Activated T-helper 2 cell treated with anti-CD3 and anti-CD28 coated beads, Interferon-gamma antibody, Interleukin-2, Interleukin-4, amounts not matched to agents 10 μg/mL and 5 μg/mL and 100 μg/mL, durations not matched to agents 14 hours and 24 hours and 36 hours (primary cell): Measurements from ENCODE around the gene TSC22D2. TPM values are rescaled to one million over a fixed set of nuclear protein-coding genes. Genes with fewer than 3 reads are reported as not detected.

Source experiments
- DNase-seq: peaks from one replicate; pipeline ENCODE4 v3.0.0; 2021; ENCODE audit warnings: low spot score
- H3K27ac Mint-ChIP-seq: one replicate; pipeline ENCODE4 v1.8.0; 2021; ENCODE audit warnings: mixed read lengths
- H3K27me3 Mint-ChIP-seq: one replicate; pipeline ENCODE4 v1.8.0; 2021; ENCODE audit warnings: low read depth, mixed read lengths
- H3K36me3 Mint-ChIP-seq: one replicate; pipeline ENCODE4 v1.8.0; 2021; ENCODE audit warnings: low read depth, mixed read lengths
- H3K4me1 Mint-ChIP-seq: one replicate; pipeline ENCODE4 v1.8.0; 2021; ENCODE audit warnings: low read depth, mixed read lengths
- H3K4me3 Mint-ChIP-seq: one replicate; pipeline ENCODE4 v1.8.0; 2021; ENCODE audit warnings: low read depth, mild to moderate bottlenecking, moderate library complexity, mixed read lengths
- H3K9me3 Mint-ChIP-seq: one replicate; pipeline ENCODE4 v1.8.0; 2021; ENCODE audit warnings: mixed read lengths
- intact Hi-C: fragments of 100-400 bp; cut with micrococcal nuclease; formaldehyde crosslinking; loops from one replicate; pipeline ENCODE4 v1.15.1; 2023
- total RNA-seq: library from RNA; stranded (reverse); gene quantifications from 2 replicates; pipeline ENCODE4 v1.2.3, GENCODE V29; 2022

The TSC22D2 gene
- 20.3 and 21.3 TPM in 2 replicates for total RNA-seq

- intact Hi-C loops: loop anchor here (1.0 to 5.0 kb wide), 7 partner anchors 23 to 438 kb away; partner anchors contain the start of genes EIF2A, PFN2, SERP1 and SIAH2
- Mint-ChIP-seq H3K4me3 (peak within 1 kb of the TSS; percentile 93), H3K4me1 (peaks cover 26% of the 10 kb centered on the region), H3K9me3 (no peaks in the 10 kb centered on the region), H3K36me3 (peaks cover 28% of the 10 kb centered on the region), H3K27ac (peak within 1 kb of the TSS; percentile 90), H3K27me3 (peaks cover 7% of the 10 kb centered on the region)
- peak; percentile 92 for DNase-seq
Measured at GRCh38 chr3:150408221-150409124, at the start of gene TSC22D2. Gene TSC22D2, plus strand, starts transcription at chr3:150408298. Its CDS starts 1,053 bp downstream, at chr3:150409351.

DNA sequence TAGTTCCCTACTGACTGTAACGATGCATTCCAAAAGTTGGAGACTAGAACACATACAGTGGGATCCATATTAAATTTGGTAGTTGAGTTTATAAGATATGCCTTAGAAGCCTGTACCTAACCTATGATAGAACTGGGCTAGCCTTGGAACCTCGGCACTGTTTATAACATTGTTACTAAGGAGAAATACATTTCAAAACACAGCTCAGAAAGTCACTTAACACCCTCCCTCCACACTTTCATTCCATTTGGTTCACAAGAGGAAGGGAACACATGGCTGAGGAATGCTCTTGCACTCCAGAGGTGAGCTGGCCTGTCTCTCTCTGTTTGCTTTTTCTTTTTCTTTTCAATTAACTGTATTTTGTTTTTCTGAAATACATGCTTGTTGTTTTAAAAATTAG is 48.7 kb upstream of the TSC22D2 start:
- peaks cover 6% of the 10 kb centered on the region for H3K27me3 Mint-ChIP-seq
- no peak overlapping the region for H3K27ac Mint-ChIP-seq
- H3K4me1 Mint-ChIP-seq: no peaks in the 10 kb centered on the region
- intact Hi-C loops: no loop called here
- H3K36me3 Mint-ChIP-seq: no peaks in the 10 kb centered on the region
- DNase-seq: no peak
- no peak overlapping the region for H3K4me3 Mint-ChIP-seq
- no peaks in the 10 kb centered on the region for H3K9me3 Mint-ChIP-seq

DNA sequence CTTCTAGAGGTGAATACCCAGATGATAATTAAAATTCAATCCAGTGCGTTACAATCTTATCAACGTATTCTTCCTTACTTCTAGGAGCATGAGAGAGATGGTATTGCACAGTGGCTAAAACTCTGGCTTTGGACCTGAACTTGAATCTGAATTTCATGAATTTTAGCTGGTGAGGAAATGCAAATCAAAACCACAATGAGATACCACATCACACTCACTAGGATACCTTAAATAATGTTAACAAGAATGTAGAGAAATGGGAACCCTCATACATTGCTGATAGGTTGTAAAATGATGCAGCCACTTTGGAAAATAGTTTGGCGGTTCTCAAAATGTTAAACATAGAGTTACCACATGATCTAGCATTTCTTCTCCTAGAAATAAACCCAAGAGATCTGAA is 47.1 kb upstream of the TSC22D2 start:
- Mint-ChIP-seq H3K27ac (no peak overlapping the region), H3K4me1 (peaks cover 5% of the 10 kb centered on the region), H3K9me3 (no peaks in the 10 kb centered on the region), H3K36me3 (no peaks in the 10 kb centered on the region), H3K4me3 (no peak overlapping the region), H3K27me3 (peaks cover 5% of the 10 kb centered on the region)
- no peak for DNase-seq
- intact Hi-C loops: no loop called here

- intact Hi-C loops: no loop called here
- H3K27ac Mint-ChIP-seq: no peak overlapping the region
- H3K9me3 Mint-ChIP-seq: no peaks in the 10 kb centered on the region
- no peak overlapping the region for H3K4me3 Mint-ChIP-seq
- peaks cover 5% of the 10 kb centered on the region for H3K4me1 Mint-ChIP-seq
- DNase-seq: no peak
- no peaks in the 10 kb centered on the region for H3K36me3 Mint-ChIP-seq
- H3K27me3 Mint-ChIP-seq: peaks cover 5% of the 10 kb centered on the region
Measured at GRCh38 chr3:150362515-150363302, 45.4 kb upstream of the TSC22D2 start.

DNA sequence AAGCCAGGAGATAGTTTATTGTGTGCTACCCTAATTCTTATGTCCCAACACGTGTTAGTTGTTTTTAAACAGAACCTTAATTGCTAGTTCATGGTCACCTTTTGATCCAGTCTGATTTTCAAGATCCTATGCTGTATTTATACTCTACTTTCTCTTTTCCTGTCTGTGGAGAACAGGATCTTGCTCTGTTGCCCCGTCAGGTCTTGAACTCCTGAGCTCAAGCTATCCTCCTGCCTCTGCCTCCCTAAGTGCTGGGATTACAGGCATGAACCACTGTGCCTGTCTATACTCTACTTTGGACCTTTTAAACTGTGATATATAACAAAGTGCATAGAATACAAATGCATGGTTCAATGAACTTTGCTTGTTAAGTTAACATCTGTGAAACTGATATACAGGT is 44.7 kb upstream of the TSC22D2 start:
- peaks cover 5% of the 10 kb centered on the region for H3K27me3 Mint-ChIP-seq
- no peak overlapping the region for H3K27ac Mint-ChIP-seq
- H3K9me3 Mint-ChIP-seq: no peaks in the 10 kb centered on the region
- peaks cover 5% of the 10 kb centered on the region for H3K4me1 Mint-ChIP-seq
- intact Hi-C loops: no loop called here
- no peak for DNase-seq
- H3K4me3 Mint-ChIP-seq: no peak overlapping the region
- no peaks in the 10 kb centered on the region for H3K36me3 Mint-ChIP-seq

GRCh38 chr3:150365132-150365604 is 42.9 kb upstream of the TSC22D2 start:
- Mint-ChIP-seq H3K36me3 (no peaks in the 10 kb centered on the region), H3K27ac (no peak overlapping the region), H3K4me1 (peaks cover 5% of the 10 kb centered on the region), H3K27me3 (peaks cover 5% of the 10 kb centered on the region), H3K9me3 (no peaks in the 10 kb centered on the region), H3K4me3 (no peak overlapping the region)
- intact Hi-C loops: no loop called here
- no peak for DNase-seq

DNA sequence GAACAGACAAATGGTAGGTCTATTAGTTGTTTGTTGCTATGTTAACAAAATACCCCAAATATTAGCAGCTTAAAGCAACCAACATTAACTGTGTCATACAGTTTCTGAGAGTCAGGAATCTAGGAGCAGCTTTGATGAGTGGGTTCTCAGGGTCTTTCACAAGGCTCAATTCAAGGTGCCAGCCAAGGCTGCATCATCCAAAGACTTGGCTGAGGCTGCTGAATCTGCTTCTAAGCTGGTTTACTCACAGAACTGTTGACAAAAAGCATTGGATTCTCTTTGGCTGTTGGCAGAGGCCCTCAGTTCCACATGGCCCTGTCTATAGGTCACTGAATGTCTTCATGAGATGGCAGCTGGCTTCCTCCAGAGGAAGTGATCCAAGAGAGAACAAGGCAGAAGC is 40.3 kb upstream of the TSC22D2 start:
- DNase-seq: no peak
- no peak overlapping the region for H3K27ac Mint-ChIP-seq
- no peaks in the 10 kb centered on the region for H3K9me3 Mint-ChIP-seq
- intact Hi-C loops: no loop called here
- H3K27me3 Mint-ChIP-seq: peaks cover 5% of the 10 kb centered on the region
- H3K4me1 Mint-ChIP-seq: peaks cover 7% of the 10 kb centered on the region
- no peak overlapping the region for H3K4me3 Mint-ChIP-seq
- no peaks in the 10 kb centered on the region for H3K36me3 Mint-ChIP-seq

DNA sequence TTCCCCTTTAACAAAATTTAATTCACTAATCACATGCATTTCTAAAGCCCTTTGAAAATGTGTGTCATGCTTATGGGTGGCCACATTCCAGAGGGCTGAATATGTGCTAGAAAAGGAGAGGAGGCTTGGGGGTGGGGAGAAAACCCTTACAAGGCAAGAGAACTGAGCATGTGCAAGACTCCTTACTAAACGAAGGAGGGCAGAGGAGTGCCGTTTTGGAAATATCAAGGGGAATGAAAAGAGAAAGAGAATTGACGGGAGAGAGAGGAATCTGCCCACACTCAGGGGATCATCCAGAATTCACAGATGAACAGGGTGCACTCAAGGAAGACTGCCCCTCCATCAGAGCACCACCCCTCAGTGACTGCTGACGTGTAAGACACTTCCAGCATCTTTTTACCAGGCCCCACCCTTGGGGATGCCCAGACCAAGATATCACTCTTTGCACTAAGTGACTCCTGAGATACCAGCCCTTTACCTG is 37.9 kb upstream of the TSC22D2 start:
- DNase-seq: no peak
- H3K27ac Mint-ChIP-seq: no peak overlapping the region
- no peaks in the 10 kb centered on the region for H3K36me3 Mint-ChIP-seq
- H3K4me3 Mint-ChIP-seq: no peak overlapping the region
- intact Hi-C loops: no loop called here
- peaks cover 4% of the 10 kb centered on the region for H3K27me3 Mint-ChIP-seq
- H3K9me3 Mint-ChIP-seq: no peaks in the 10 kb centered on the region
- H3K4me1 Mint-ChIP-seq: peaks cover 11% of the 10 kb centered on the region

DNA sequence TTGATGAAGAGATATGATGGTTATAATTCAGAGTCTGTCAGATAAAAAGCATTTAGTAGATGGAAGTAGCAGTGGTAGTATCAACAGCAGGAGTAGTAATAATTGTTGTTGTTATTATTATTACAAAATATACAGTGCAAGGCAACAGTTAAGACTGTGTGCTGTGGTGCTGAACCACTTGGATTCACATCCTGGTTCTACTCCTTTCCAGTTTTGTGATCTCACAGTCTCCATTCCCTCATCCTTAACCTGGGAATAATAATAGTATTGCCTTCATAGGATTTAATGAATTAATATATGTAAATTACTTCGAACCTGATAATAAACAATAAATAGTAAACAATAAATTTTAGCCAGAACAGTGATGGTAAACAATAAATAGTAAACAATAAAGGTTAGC is 37.1 kb upstream of the TSC22D2 start:
- no peaks in the 10 kb centered on the region for H3K36me3 Mint-ChIP-seq
- no peak overlapping the region for H3K4me3 Mint-ChIP-seq
- DNase-seq: no peak
- H3K4me1 Mint-ChIP-seq: peaks cover 8% of the 10 kb centered on the region
- no peaks in the 10 kb centered on the region for H3K9me3 Mint-ChIP-seq
- no peak overlapping the region for H3K27ac Mint-ChIP-seq
- intact Hi-C loops: no loop called here
- peaks cover 4% of the 10 kb centered on the region for H3K27me3 Mint-ChIP-seq

- peaks cover 4% of the 10 kb centered on the region for H3K27me3 Mint-ChIP-seq
- no peak for DNase-seq
- peaks cover 8% of the 10 kb centered on the region for H3K4me1 Mint-ChIP-seq
- H3K4me3 Mint-ChIP-seq: no peak overlapping the region
- intact Hi-C loops: no loop called here
- H3K27ac Mint-ChIP-seq: no peak overlapping the region
- no peaks in the 10 kb centered on the region for H3K9me3 Mint-ChIP-seq
- H3K36me3 Mint-ChIP-seq: no peaks in the 10 kb centered on the region
Measured at GRCh38 chr3:150371741-150372254, 36.3 kb upstream of the TSC22D2 start.

DNA sequence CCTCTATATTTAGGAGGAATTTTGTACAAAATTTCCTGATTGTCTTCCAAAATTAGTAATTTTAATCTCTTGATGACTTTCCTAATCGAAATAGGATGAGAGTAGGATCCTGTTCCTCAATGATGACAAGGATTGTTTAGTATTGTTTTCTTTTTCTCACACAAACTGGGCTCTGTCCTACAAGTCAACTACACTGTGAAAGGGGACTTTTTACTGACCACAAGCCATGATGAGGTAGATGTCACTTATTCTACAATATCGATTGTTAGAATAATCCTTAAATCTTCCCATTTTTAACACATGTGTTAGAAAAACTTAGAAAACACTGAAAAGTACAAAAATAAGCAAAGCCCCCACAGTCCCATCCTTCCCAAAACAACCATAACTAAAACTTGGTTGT is 35.8 kb upstream of the TSC22D2 start:
- intact Hi-C loops: no loop called here
- H3K36me3 Mint-ChIP-seq: no peaks in the 10 kb centered on the region
- H3K27me3 Mint-ChIP-seq: peaks cover 4% of the 10 kb centered on the region

GRCh38 chr3:150372722-150373121 is 35.4 kb upstream of the TSC22D2 start:
- peaks cover 8% of the 10 kb centered on the region for H3K4me1 Mint-ChIP-seq
- intact Hi-C loops: no loop called here
- H3K27ac Mint-ChIP-seq: no peak overlapping the region
- H3K27me3 Mint-ChIP-seq: peaks cover 4% of the 10 kb centered on the region
- no peak for DNase-seq
- no peak overlapping the region for H3K4me3 Mint-ChIP-seq
- H3K9me3 Mint-ChIP-seq: no peaks in the 10 kb centered on the region
- H3K36me3 Mint-ChIP-seq: no peaks in the 10 kb centered on the region

More for the DNA sequence above, 35.8 kb upstream of the TSC22D2 start:
- no peak overlapping the region for H3K4me3 Mint-ChIP-seq
- H3K4me1 Mint-ChIP-seq: peaks cover 8% of the 10 kb centered on the region
- no peak overlapping the region for H3K27ac Mint-ChIP-seq
- DNase-seq: no peak
- no peaks in the 10 kb centered on the region for H3K9me3 Mint-ChIP-seq
